HG03108 (cell line): ENCODE results near the gene SYT13.

Experiments
- ATAC-seq: cut with Tn5 transposase; IDR thresholded peaks from one replicate; pipeline ENCODE4 v1.9.1; 2021; ENCODE audit warnings: moderate library complexity; ENCODE audit not compliant: unreplicated experiment

Gene SYT13

DNA sequence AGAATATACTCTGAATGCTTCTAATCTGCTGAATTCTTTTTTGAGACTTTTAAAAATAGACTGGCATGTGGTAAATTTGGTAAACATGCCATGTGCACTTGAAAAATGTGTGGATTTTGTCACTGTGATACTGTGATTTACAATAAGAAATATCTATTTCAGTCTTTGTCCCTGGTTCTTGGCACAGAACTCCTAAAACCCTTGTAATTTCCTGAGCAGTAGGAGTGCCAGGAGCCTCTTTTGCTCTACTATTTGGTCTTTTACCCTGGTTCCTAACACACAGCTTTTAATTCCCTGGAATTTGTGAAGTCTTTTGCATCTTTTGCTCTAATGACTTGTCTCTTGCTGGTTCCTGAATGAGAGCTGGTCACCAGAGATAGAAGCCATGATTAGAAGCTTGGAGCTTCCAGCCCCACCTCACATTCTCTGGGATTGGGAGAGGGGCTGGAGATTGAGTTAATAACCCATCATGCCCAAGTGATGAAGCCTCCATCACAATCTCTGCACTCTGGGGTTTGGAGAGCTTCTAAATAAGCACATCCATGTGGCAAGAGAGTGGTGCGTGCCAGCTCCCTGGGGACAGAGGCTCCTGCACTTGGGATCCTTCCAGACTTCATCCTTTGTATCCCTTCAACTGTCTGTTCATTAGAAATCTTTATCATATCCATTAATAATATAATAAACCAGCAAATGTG, 27.2 kb upstream of the SYT13 start:
- ATAC-seq: no peak

DNA sequence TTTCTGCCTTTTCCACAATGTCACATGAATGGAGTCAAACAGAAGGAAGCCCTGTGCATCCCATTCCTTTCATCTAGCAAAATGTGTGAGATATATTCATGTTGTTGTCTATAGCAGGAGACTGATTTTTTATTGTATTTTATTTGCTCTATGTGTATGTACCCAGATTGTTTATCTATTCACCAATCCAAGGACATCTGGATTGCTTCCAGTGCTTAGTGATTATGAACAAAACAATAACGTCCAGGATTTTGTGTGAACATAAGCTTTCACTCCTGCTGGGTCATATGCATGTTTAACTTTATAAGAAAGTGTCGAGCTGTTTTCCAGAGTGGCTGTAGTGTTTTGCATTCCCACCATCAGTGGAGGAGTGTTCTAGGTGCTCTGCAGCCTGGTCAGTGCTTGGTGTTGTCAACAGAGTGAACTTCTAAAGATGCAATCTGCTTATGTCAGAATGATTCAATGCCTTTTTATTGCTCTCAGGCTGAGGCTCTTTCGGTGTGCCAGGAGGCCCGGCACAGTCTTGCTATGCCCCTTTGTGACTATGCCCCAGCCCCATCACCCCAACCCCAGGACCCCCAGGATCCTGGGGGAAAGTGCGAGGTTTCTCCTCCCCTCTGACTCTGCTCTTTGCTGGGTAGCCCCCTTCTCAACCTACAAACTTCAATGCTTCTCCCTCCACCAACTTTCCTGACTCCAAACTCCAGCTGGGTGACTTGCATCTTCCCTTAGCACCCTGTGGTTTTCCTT, 19.9 kb upstream of the SYT13 start:
- ATAC-seq: no peak

DNA sequence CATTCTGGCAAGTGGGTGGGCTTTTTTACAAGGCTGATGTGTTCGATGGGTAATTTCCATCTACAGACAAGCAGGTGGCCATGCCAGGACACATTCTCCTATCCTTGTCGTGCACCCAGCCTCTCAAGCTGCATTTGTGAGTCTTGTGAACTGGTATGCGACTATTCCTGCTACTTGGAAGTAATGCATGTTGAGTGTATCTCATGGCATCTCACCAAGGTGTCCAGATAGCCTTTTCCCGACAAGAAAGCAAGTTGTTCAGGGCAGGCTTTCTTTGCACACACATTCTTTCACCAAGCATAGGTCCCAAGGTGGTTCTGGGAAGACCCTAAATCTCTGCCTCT, 18.8 kb upstream of the SYT13 start:
- ATAC-seq: no peak

DNA sequence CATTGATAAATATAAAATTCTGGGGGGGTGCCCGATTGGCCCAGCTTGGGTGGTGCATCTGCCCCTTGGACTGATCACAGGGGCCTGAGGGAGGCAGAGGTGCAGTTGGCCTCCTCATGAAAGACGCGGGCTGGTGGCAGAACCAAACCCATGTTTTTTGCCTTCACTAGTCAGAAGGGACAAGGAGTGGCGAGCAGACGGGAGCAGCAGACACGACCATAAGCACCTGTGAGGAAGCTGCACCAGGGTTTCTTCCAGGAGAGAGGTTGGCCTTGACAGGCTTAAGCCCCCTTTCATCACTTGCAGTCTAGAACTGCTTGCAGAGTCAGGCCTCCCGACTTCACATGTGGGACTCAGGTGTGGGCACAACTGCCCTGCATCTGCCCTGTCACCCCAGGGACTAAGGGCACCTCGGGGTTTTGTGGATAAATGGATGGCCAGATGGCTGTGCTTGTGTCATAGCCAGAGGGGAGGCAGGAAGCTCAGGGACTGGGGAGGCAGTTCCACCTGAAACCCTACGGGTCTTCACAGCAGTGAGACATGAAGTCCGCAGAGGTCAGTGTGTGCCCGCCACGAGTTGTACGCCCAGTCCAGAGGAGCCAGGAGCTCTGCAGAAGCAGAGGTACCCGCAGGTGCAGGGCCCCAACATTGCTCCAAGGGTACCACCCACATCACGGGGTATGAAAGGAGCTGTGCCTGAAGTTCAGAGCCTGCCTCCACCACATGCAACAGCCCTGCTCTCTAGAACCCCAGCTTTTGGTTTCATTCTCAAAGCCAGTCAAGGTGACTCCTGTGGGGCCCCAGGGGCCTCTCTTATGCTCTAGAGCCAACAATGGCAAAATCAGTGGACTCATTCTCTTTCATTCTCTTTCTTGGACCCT, 18.2 kb upstream of the SYT13 start:
- ATAC-seq: no peak

DNA sequence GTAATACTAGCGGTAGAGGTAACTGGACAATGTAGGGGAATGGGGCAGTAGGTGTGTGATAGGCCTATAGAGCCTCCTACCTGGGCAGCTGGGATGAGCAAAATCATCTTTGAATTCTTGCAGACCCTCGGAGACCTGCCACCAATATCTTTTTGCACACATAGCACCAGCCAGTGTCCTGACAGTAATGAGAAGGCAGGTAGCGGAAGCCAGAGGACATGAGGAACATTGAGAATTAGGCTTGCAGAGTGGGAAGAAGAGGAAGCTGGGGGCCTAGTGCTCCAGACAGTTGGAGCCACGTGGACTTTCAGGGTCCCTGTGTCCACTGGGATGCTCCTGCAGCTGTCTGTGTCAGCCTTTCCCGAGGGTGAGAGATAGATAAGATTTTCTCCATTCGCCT, 17.2 kb upstream of the SYT13 start:
- ATAC-seq: no peak

DNA sequence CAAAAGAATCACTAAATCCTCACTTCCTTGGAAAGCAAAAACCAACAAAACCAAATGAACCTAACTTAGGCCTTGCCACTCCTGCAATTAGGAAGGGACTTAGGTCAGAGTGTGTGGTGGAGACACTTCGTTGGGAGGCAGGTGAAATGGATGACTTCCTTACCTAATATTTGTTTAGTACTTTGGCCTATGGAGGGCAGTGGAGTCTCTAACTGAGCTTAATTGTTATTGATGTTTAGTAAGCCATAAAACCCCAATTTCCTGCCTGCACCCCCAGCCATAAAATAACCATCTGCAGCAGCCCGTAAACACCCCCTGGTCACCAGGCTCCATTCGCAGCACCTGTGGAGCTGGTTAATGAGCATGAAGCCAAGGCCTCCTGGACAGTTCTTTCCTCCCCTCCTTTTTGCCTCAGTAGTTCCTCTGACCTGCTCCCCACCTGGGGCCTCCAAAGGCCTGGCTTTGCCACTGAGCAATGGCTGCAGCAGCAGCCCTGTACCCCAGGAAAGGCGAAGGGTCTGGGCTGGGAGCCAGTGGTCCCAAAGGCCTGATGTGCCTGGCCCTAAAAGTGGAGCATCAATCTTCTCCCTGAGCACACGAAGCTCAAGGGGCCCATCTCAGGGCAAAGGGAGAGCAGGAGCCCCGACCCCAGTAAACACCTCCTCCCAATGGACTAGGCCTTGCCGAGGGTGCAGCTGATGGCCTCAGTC, 15.6 kb upstream of the SYT13 start:
- ATAC-seq: no peak

DNA sequence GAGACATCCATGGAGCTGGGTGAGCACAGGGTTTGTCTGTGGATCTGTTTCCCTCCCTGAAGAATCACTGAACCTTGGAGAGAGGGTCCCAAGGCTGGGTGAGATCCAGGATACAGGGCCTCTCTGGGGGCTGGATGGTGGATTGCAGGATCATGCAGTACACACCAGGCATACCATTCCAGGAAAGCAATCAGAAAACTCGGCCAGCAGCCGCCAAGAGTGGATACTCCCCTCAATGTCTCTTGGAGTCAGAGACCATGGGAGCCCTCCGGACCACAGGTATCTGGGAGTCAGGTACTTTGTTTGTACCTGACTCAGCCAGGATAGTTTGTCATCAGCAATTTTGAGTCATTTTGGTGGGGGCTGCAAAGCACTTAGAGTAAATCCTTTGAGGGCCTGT, 14.6 kb upstream of the SYT13 start:
- ATAC-seq: no peak

DNA sequence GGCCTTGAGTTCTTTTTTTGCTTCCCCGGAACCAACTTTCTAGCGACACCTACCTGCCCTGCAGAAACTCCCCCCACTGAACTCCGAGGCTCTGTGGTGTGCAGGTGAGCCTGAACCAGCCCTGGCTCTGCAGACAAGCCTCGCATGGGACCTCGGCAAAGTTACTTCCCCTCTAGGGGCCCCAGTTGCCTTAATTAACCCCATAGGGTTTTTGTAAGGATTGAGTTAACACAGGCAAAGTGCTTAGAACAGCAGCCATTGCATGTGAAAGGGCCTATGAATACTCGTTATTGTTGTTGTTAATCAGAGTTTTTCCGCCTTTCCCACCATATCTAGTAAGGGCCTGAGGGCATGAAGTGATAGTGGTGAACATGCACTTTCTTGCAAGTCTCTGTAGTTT, 12.6 kb upstream of the SYT13 start:
- no peak for ATAC-seq

DNA sequence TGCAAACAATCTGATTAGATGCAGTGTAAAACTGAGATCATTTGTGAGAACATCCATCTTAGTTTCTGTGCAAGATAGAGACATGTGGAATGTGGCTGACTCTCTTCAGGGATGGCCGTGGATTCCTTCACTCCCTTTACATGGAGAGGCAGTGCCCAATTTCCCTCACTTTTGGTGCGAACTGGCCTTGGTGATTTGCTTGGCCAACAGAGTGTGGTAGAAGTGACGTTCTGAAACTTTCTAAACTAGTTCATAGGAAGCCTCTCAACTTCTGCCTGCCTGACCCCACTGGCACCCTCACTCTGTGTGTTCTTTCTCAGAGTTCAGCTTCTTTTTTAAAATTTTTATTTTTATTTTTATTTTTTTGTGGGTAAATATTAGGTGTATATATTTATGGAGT, 9.9 kb upstream of the SYT13 start:
- ATAC-seq: no peak

DNA sequence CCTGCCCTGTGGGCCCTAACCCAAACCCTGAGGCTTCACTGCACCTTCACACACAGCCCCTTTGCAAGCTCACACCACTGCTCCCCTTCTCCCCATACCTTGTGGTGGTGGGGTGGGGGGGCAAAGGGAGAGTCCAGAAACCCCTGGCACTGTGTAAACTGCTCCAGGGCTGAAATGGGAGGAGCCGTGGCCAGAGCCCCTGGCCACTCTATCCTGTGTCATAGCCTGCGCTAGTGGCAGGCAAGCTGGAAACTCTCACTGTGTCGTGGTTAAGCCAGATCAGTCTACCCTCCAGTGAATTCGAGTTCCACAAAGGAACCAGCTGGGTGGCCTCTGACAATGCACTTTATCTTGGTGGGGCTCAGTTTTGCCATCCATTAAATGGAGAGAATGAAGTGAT, 8.4 kb upstream of the SYT13 start:
- no peak for ATAC-seq

DNA sequence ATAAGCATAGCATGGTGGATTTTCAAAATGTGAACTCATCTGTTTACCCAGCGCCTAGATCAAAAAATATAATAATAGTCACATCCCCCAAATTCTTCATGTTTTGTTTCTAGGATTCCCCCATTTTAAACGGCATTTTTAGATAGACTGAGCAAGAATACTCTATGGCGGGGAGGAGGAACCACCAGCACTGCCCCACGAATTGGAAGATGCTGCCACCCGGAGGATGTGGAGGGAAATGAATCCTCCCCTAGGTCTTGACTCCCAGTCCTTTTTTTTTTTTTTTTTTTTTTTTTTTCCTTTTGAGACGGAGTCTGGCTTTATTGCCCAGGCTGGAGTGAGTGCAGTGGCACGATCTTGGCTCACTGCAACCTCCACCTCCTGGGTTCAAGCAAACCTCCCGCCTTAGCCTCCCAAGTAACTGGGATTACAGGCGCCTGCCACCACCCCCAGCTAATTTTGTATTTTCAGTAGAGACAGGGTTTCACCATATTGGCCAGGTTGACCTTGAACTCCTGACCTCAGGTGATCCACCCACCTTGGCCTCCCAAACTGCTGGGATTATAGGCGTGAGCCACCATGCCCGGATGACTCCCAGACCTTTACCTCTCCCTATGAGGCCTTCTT, 7.5 kb upstream of the SYT13 start:
- peak; percentile 70 for ATAC-seq

DNA sequence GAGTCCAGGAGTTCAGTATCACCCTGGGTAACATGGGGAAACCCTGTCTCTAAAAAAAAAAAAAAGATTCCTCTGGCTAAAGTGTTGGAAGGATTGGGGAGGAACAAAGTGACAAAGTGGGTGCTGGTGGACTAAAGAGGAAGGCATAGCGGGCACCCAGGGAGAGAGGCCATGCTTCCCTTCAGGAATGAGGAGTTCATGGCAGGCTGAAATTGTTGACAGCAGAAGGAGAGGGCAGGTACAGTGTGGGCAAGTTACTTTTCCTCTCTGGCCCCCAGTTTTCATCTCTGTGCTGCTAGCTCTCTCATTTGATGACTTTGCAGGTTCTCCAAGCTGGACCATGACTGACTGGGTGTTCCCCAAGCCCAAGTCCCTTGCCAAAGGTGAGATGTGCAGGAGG, 4.4 kb upstream of the SYT13 start:
- ATAC-seq: no peak

DNA sequence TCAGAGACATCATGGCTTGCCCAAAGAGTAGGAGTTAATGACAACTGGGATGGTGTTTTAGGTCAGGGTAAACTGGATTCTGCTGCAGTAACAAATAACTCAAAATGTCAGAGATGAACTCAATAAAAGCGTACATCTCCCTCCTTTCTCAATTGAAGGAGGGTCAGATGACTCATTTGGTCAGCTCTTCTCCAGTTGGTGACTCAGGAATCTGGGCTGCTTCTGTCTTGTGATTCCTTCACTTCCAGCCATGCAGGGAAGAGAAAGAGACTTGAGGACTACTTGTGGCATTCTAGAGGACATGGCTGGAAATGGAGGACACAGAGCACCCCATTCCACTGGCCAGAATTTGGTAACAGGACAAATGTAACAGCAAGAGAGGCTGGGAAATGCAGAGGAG, 3.2 kb upstream of the SYT13 start:
- no peak for ATAC-seq

DNA sequence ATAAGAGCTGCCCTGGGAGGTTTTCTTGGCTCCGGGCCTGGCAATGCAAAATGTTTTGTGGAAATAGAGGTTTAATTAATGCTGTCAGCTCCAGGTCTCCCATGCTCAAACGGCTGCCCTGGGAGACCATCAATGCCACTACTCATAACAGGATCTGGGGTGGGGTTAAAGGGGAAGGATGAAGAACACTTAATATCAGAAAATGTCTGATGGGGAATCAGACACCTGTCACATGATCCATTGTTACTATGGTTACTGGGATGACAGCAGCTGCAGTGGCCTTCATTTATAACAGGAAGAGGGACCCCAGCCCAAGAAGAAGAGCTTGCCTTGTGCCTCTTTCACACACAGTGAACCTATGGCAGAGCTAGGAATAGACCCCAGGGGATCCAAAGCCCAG, 2.2 kb upstream of the SYT13 start:
- no peak for ATAC-seq

DNA sequence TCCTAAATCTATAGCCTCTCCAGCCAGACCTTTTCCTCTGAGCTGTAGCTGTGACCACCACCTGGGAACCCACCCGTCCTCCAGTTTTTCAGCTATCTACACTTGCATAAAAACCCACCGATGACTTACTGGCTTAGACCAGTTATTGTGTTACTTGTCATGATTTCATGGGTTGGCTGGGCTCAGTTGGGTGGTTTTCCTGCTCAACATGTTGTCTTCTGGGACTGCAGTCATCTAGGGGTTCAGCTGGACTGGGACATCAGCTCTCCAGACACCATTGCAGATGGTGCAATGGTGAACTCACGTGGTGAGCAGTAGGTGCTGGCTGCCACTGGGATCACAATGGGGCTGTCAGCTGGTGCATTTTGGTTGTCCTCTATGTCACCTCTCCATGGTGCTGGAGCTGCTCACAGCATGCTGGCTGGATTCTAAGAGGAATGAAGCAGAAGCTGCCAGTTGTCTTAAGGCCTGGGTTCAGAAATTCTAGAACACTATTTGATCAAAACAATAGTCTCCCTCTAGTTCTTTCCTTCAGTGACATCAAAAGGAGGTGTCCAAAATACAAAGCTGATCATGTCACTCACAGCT, 1.3 kb upstream of the SYT13 start:
- ATAC-seq: no peak

DNA sequence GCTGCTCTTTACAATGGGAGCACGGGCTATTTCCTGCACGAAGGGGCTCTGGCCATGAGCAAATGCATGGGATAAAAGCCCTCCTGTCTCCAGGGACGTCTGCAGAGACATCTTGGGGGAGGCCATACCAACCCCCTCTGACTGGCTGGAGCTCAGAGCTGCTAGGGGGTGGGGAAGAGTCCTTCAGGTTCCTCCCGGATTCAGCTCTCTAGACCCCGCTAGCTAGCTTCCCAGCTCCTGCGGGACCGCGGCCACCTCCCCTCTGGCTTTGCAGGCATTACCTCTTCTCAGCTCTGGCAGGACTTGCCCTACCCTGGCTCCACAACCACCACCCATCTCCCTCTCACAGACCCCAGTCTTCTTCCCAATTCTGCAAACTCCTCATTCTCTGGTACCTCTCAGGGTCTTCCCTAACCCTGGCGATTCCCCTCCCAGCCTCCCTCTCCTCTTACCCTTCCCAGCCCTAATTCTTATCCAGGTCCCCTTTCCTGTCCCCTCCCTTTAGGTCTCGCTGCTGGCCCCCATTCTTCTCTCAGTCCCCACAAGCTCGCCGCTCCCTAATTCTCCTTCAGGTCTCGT, 802 bp downstream of the SYT13 start:
- ATAC-seq: no peak

DNA sequence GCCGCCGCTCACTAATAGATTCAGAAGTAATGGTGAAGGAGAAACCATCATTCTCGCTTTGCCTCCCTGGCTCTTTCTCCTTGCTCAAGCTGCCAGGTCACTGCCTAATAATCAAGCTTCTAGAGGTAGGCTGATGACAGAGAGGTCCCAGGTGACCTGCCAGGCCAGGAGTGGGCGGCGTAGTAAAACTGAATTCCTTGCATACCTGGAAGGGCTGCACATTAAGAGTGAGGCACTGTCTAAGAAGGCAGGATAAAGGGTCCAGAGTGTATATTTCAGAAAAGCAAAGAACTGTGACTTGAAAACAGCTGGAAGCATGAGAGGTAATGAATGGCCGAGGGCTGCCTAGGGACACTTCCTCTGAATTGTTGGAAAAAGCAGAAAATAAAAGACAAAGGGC, 4.1 kb downstream of the SYT13 start:
- ATAC-seq: no peak

DNA sequence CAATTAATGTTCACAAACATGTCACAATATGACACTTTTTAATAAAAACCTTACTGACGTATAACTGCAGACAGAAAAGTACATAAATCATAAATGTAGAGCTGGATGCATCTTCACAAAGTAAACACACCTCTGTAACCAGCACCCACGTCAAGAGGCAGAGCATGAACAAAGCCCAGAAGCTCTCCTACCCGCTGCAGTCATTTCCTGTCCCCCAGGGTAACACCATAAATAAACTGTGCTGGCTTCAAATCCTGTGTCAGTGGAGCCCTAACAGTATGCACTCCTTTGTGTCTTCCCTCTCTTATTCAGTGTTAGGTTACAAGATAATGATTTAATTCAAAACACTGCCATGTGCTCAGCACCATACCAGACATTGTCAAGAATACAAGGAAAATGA, 5.7 kb downstream of the SYT13 start:
- ATAC-seq: no peak

DNA sequence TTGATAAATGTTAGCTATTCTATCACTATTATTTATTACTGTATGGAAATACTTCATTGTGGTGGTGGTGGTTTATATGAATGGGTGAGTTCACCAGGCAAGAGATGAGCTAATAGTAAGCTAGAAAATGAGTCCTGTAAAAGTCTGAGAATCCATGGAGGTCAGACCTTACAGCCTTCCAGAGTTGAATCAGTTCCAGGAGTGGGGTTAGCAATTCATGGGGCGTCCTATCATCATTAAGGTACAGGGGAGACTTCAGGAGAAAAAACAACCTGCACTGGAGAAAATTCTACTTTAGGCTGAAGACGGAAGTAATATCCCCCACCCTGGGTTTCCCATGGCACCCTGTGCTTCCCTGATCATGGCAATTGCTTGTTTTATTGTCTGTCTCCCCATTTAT, 6.5 kb downstream of the SYT13 start:
- ATAC-seq: no peak

DNA sequence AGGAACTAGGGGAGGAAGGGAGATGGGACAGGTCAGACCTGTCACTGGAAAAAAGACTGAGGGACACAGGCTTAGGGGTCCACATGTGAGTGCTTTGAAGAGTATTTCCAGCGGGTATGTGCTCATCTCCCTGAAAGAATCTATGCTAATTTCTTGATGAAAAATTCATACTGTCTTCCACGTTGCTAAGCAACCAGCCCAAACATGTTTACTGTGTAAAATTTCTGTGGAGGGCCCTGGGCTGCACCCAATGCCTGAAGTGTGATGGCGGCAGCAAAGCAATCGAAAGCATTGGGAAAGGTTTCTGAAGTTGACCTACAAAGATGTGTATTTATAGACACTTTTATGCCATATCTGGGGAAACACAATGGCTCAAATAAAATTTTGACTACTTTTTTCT, 7.4 kb downstream of the SYT13 start:
- ATAC-seq: no peak
